ENCODE measurements around the gene SLC1A1.

GRCh38 chr9:4442806-4443205 is 47.5 kb upstream of the SLC1A1 start:
- TF ChIP-seq, protein P1, sequence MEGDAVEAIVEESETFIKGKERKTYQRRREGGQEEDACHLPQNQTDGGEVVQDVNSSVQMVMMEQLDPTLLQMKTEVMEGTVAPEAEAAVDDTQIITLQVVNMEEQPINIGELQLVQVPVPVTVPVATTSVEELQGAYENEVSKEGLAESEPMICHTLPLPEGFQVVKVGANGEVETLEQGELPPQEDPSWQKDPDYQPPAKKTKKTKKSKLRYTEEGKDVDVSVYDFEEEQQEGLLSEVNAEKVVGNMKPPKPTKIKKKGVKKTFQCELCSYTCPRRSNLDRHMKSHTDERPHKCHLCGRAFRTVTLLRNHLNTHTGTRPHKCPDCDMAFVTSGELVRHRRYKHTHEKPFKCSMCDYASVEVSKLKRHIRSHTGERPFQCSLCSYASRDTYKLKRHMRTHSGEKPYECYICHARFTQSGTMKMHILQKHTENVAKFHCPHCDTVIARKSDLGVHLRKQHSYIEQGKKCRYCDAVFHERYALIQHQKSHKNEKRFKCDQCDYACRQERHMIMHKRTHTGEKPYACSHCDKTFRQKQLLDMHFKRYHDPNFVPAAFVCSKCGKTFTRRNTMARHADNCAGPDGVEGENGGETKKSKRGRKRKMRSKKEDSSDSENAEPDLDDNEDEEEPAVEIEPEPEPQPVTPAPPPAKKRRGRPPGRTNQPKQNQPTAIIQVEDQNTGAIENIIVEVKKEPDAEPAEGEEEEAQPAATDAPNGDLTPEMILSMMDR (IDR thresholded peaks at IDR 0.05) = no peak
- no peak for TF ChIP-seq POLR2A (IDR thresholded peaks at IDR 0.05)
